Measurements from ENCODE around the gene FUBP1. TPM values are rescaled to one million over a fixed set of nuclear protein-coding genes. Genes with fewer than 3 reads are reported as not detected.
"Not testable (repeated sequence)": the region's sequence is repeated elsewhere in the genome, so short reads cannot be mapped to it uniquely, and the experiment has no call there.

The FUBP1 gene
- total RNA-seq, 1 donor from 2014 or later = 243 TPM

- no peaks in the 10 kb centered on the region for H3K36me3 Mint-ChIP-seq (ENCODE audit: unreplicated experiment)
- H3K4me1 Mint-ChIP-seq (ENCODE audit: low read depth, unreplicated experiment) = peaks cover 19% of the 10 kb centered on the region
- no peak for TF ChIP-seq CTCF (IDR thresholded peaks at IDR 0.05; ENCODE audit: partially characterized antibody, unreplicated experiment)
- peaks cover 2% of the 10 kb centered on the region for H3K27me3 Mint-ChIP-seq (ENCODE audit: unreplicated experiment)
- no peak overlapping the region for H3K4me3 Mint-ChIP-seq (ENCODE audit: unreplicated experiment)
- peaks cover 7% of the 10 kb centered on the region for H3K9me3 Mint-ChIP-seq (ENCODE audit: unreplicated experiment)
- DNase-seq = no peak
- H3K27ac Mint-ChIP-seq (ENCODE audit: unreplicated experiment) = peak overlapping the region; percentile 20
These were observed 24.3 kb upstream of the FUBP1 start for GRCh38 chr1:78003070-78003746.

- not testable (repeated sequence) for H3K27ac Mint-ChIP-seq (ENCODE audit: unreplicated experiment); H3K9me3 Mint-ChIP-seq (ENCODE audit: unreplicated experiment); H3K27me3 Mint-ChIP-seq (ENCODE audit: unreplicated experiment); H3K36me3 Mint-ChIP-seq (ENCODE audit: unreplicated experiment); DNase-seq; H3K4me3 Mint-ChIP-seq (ENCODE audit: unreplicated experiment)
- peaks cover 14% of the 10 kb centered on the region for H3K4me1 Mint-ChIP-seq (ENCODE audit: low read depth, unreplicated experiment)
These were observed 21.7 kb upstream of the FUBP1 start for GRCh38 chr1:78000536-78000935.

- Mint-ChIP-seq H3K27ac (ENCODE audit: unreplicated experiment) (no peak overlapping the region), H3K9me3 (ENCODE audit: unreplicated experiment) (no peaks in the 10 kb centered on the region), H3K4me1 (ENCODE audit: low read depth, unreplicated experiment) (no peaks in the 10 kb centered on the region), H3K4me3 (ENCODE audit: unreplicated experiment) (no peak overlapping the region), H3K27me3 (ENCODE audit: unreplicated experiment) (no peaks in the 10 kb centered on the region), H3K36me3 (ENCODE audit: unreplicated experiment) (no peaks in the 10 kb centered on the region)
- no peak for TF ChIP-seq CTCF (IDR thresholded peaks at IDR 0.05; ENCODE audit: partially characterized antibody, unreplicated experiment)
- DNase-seq = no peak
These were observed 17.9 kb upstream of the FUBP1 start for GRCh38 chr1:77996734-77997133.

GRCh38 chr1:77994117-77994705, 15.3 kb upstream of the FUBP1 start:
- H3K27ac Mint-ChIP-seq (ENCODE audit: unreplicated experiment) = no peak overlapping the region
- TF ChIP-seq CTCF (IDR thresholded peaks at IDR 0.05; ENCODE audit: partially characterized antibody, unreplicated experiment) = no peak

GRCh38 chr1:77991638-77992037, 12.8 kb upstream of the FUBP1 start:
- no peak for DNase-seq
- TF ChIP-seq CTCF (IDR thresholded peaks at IDR 0.05; ENCODE audit: partially characterized antibody, unreplicated experiment) = no peak
- no peak overlapping the region for H3K27ac Mint-ChIP-seq (ENCODE audit: unreplicated experiment)
- peaks cover 1% of the 10 kb centered on the region for H3K27me3 Mint-ChIP-seq (ENCODE audit: unreplicated experiment)
- H3K36me3 Mint-ChIP-seq (ENCODE audit: unreplicated experiment) = no peaks in the 10 kb centered on the region
- H3K4me1 Mint-ChIP-seq (ENCODE audit: low read depth, unreplicated experiment) = no peaks in the 10 kb centered on the region
- no peaks in the 10 kb centered on the region for H3K9me3 Mint-ChIP-seq (ENCODE audit: unreplicated experiment)
- H3K4me3 Mint-ChIP-seq (ENCODE audit: unreplicated experiment) = no peak overlapping the region

More at GRCh38 chr1:77994117-77994705, 15.3 kb upstream of the FUBP1 start:
- DNase-seq = no peak
- no peaks in the 10 kb centered on the region for H3K9me3 Mint-ChIP-seq (ENCODE audit: unreplicated experiment)
- H3K4me1 Mint-ChIP-seq (ENCODE audit: low read depth, unreplicated experiment) = no peaks in the 10 kb centered on the region
- H3K4me3 Mint-ChIP-seq (ENCODE audit: unreplicated experiment) = no peak overlapping the region
- H3K36me3 Mint-ChIP-seq (ENCODE audit: unreplicated experiment) = no peaks in the 10 kb centered on the region
- H3K27me3 Mint-ChIP-seq (ENCODE audit: unreplicated experiment) = peaks cover under 1% of the 10 kb centered on the region

All from glutamatergic neuron (in vitro differentiated cells).